SU-DHL-6 (cell line): Measurements from ENCODE around the gene KRTAP1-4.
"Not testable (repeated sequence)": the region's sequence is repeated elsewhere in the genome, so short reads cannot be mapped to it uniquely, and the experiment has no call there.

Experiments used
- H2AFZ ChIP-seq: fragments of 200-600 bp; sonication (generic); 2 replicates; pipeline ENCODE4 v1.6.1; 2014; ENCODE audit warnings: low read depth, mild to moderate bottlenecking, moderate library complexity, mixed read lengths, antibody characterized with exemption, low read length; ENCODE audit not compliant: severe bottlenecking
- H3F3A ChIP-seq: fragments of 200-600 bp; shearing (Covaris generic); 2 replicates; pipeline ENCODE4 v1.6.0; 2016; ENCODE audit warnings: antibody characterized with exemption, mild to moderate bottlenecking; ENCODE audit not compliant: insufficient read depth
- H3K27ac ChIP-seq: fragments of 200-600 bp; sonication (generic); 2 replicates; pipeline ENCODE4 v1.5.1; 2016; ENCODE audit warnings: low read depth, mild to moderate bottlenecking, low read length, moderate library complexity, mixed read lengths
- H3K27me3 ChIP-seq: fragments of 200-600 bp; sonication (generic), shearing (Covaris generic); 2 replicates; pipeline ENCODE4 v1.6.0; 2014; ENCODE audit warnings: mild to moderate bottlenecking, low read length
- H3K36me3 ChIP-seq: fragments of 200-600 bp; sonication (generic); 2 replicates; pipeline ENCODE4 v1.6.1; 2014; ENCODE audit warnings: mild to moderate bottlenecking, low read length, mixed read lengths
- H3K4me2 ChIP-seq: fragments of 300-600, 200-600 bp; shearing (Covaris generic), sonication (generic); 2 replicates; pipeline ENCODE4 v1.6.0; 2014; ENCODE audit warnings: low read length, low read depth, mild to moderate bottlenecking; ENCODE audit not compliant: poor library complexity, severe bottlenecking
- H3K4me3 ChIP-seq: fragments of 200-600 bp; sonication (generic); 2 replicates; pipeline ENCODE4 v1.5.1; 2014; ENCODE audit warnings: antibody characterized with exemption, low read length, mild to moderate bottlenecking, mixed read lengths; ENCODE audit not compliant: insufficient read depth, poor library complexity, severe bottlenecking
- H3K79me2 ChIP-seq: fragments of 200-600 bp; sonication (generic); 2 replicates; pipeline ENCODE4 v1.6.1; 2014; ENCODE audit warnings: mild to moderate bottlenecking, low read length, moderate library complexity; ENCODE audit not compliant: insufficient read depth
- H3K9ac ChIP-seq: fragments of 200-600 bp; sonication (generic); 2 replicates; pipeline ENCODE4 v1.7.0; 2014; ENCODE audit warnings: mild to moderate bottlenecking, low read length
- H3K9me2 ChIP-seq: fragments of 200-600 bp; sonication (generic); replicated peaks from 2 replicates; pipeline ENCODE4 v1.6.1; 2014; ENCODE audit warnings: low read length; ENCODE audit not compliant: insufficient read depth
- H3K9me3 ChIP-seq: fragments of 200-600 bp; sonication (generic); 2 replicates; pipeline ENCODE4 v1.6.1; 2014; ENCODE audit warnings: low read length, mixed read lengths; ENCODE audit not compliant: insufficient read depth
- H4K20me1 ChIP-seq: fragments of 200-600 bp; sonication (generic); 2 replicates; pipeline ENCODE4 v1.6.1; 2014; ENCODE audit warnings: low read depth, mild to moderate bottlenecking, antibody characterized with exemption, low read length, moderate library complexity, mixed read lengths
- CTCF ChIP-seq: fragments of 200-600 bp; sonication (generic); IDR thresholded peaks from one replicate; pipeline ENCODE4 v1.5.1; 2017; ENCODE audit warnings: antibody characterized with exemption, mild to moderate bottlenecking, low read length, moderate library complexity; ENCODE audit not compliant: insufficient read depth, poor library complexity, severe bottlenecking
- EZH2phosphoT487 ChIP-seq: fragments of 200-600 bp; sonication (generic), shearing (Covaris generic); conservative IDR thresholded peaks from 2 replicates; pipeline ENCODE4 v1.6.1; 2018; ENCODE audit warnings: mild to moderate bottlenecking, antibody characterized with exemption, low read length, moderate library complexity, mixed read lengths

KRTAP1-4 gene

GRCh38 chr17:41065829-41066624 is 36.0 kb upstream of the KRTAP1-4 start, which contains the start of gene KRTAP2-4:
TSS of gene KRTAP2-4 (minus strand) at chr17:41065879. CDS start at chr17:41065845, 34 bp downstream.
- Histone ChIP-seq H3K9ac (no peak within 1 kb of the TSS), H3K4me3 (no peak within 1 kb of the TSS), H3K4me2 (no peak within 1 kb of the TSS), H4K20me1 (no peaks in the 10 kb centered on the region), H3K27me3 (no peaks in the 10 kb centered on the region), H3K27ac (no peak within 1 kb of the TSS), H3K9me2 (no peaks in the 10 kb centered on the region), H2AFZ (no peak within 1 kb of the TSS), H3K9me3 (no peaks in the 10 kb centered on the region), H3F3A (no peaks in the 10 kb centered on the region), H3K79me2 (no peaks in the 10 kb centered on the region), H3K36me3 (no peaks in the 10 kb centered on the region)
- no peak for TF ChIP-seq EZH2phosphoT487

GRCh38 chr17:41065016-41065689 is 35.2 kb upstream of the KRTAP1-4 start:
- not testable (repeated sequence) for H3K9me2 ChIP-seq, H3F3A ChIP-seq, H4K20me1 ChIP-seq, H2AFZ ChIP-seq, H3K9ac ChIP-seq, H3K9me3 ChIP-seq, H3K4me2 ChIP-seq, H3K4me3 ChIP-seq, H3K27ac ChIP-seq, H3K27me3 ChIP-seq, H3K79me2 ChIP-seq, H3K36me3 ChIP-seq

- no peaks in the 10 kb centered on the region for H3K9me2 ChIP-seq
- no peaks in the 10 kb centered on the region for H4K20me1 ChIP-seq
These were observed 34.3 kb upstream of the KRTAP1-4 start for GRCh38 chr17:41064301-41064700.

GRCh38 chr17:41063449-41063848 is 33.5 kb upstream of the KRTAP1-4 start:
- no peaks in the 10 kb centered on the region for H3K36me3 ChIP-seq
- no peaks in the 10 kb centered on the region for H4K20me1 ChIP-seq
- TF ChIP-seq EZH2phosphoT487, result no peak
- no peak for TF ChIP-seq CTCF
- H3K4me3 ChIP-seq, result no peak overlapping the region
- no peak overlapping the region for H3K4me2 ChIP-seq
- H3K9me3 ChIP-seq, result no peaks in the 10 kb centered on the region
- no peaks in the 10 kb centered on the region for H3F3A ChIP-seq
- no peak overlapping the region for H3K9ac ChIP-seq
- H3K27me3 ChIP-seq, result no peaks in the 10 kb centered on the region
- no peak overlapping the region for H2AFZ ChIP-seq
- no peaks in the 10 kb centered on the region for H3K79me2 ChIP-seq
- no peaks in the 10 kb centered on the region for H3K9me2 ChIP-seq
- no peak overlapping the region for H3K27ac ChIP-seq

More at GRCh38 chr17:41064301-41064700, 34.3 kb upstream of the KRTAP1-4 start:
- Histone ChIP-seq H2AFZ (no peak overlapping the region), H3K36me3 (no peaks in the 10 kb centered on the region), H3K4me2 (no peak overlapping the region), H3F3A (no peaks in the 10 kb centered on the region), H3K79me2 (no peaks in the 10 kb centered on the region), H3K4me3 (no peak overlapping the region), H3K9ac (no peak overlapping the region), H3K27ac (no peak overlapping the region), H3K9me3 (no peaks in the 10 kb centered on the region), H3K27me3 (no peaks in the 10 kb centered on the region)
- TF ChIP-seq EZH2phosphoT487 (no peak), CTCF (no peak)
